IMR-90 (cell line): Measurements from ENCODE around the gene TBX3. TPM values are rescaled to one million over a fixed set of nuclear protein-coding genes. Genes with fewer than 3 reads are reported as not detected.
A peak's percentile ranks its signal among the peaks of the same experiment; 100 is the strongest.

Experiments used
- ATAC-seq: fragments of 200-7000 bp; cut with Tn5 transposase; 2 replicates; pipeline ENCODE4 v1.9.1; 2020; ENCODE audit warnings: low read depth, mild to moderate bottlenecking, moderate library complexity
- BruUV-seq: library from RNA; stranded (reverse); fragments of 400-500 nt; replicated peaks from 2 replicates; lab custom pipeline; 2021; lab: Mats Ljungman, UMichigan
- CTCF ChIA-PET: fragments of 300-600 bp; formaldehyde crosslinking; extraction: SDS; loops from one replicate; lab custom pipeline; 2021; ENCODE audit warnings: antibody characterized with exemption; lab: Yijun Ruan, JAX
- POLR2A ChIA-PET: fragments of 300-600 bp; sonication (Branson Sonifier 250); formaldehyde crosslinking; loops from one replicate; lab custom pipeline; 2022; ENCODE audit warnings: antibody characterized with exemption; ENCODE audit not compliant: unreplicated experiment; lab: Charles Lee
- DNase-seq: peaks from one replicate; pipeline ENCODE4 v3.0.0; 2013
- H2AFZ ChIP-seq: replicated peaks from 2 replicates; pipeline ENCODE3; 2013; ENCODE audit warnings: low read length, mild to moderate bottlenecking; ENCODE audit not compliant: poor library complexity
- H2AK5ac ChIP-seq: 2 replicates; pipeline ENCODE4 v1.6.1; 2013; ENCODE audit warnings: low read depth, low read length, inconsistent platforms
- H2AK9ac ChIP-seq: replicated peaks from 2 replicates; pipeline ENCODE3; 2013; ENCODE audit warnings: mild to moderate bottlenecking, low read depth, low read length, moderate library complexity; ENCODE audit not compliant: poor library complexity
- H2BK120ac ChIP-seq: 2 replicates; pipeline ENCODE4 v1.6.1; 2013; ENCODE audit warnings: low read depth, low read length, inconsistent platforms
- H2BK15ac ChIP-seq: 3 replicates; pipeline ENCODE4 v1.6.1; 2013; ENCODE audit warnings: low read depth, low read length, inconsistent platforms
- H2BK20ac ChIP-seq: 2 replicates; pipeline ENCODE4 v1.6.1; 2013; ENCODE audit warnings: low read depth, mild to moderate bottlenecking, inconsistent platforms, low read length, moderate library complexity
- H2BK5ac ChIP-seq: 2 replicates; pipeline ENCODE4 v1.6.1; 2013; ENCODE audit warnings: mild to moderate bottlenecking, low read depth, low read length, inconsistent platforms; ENCODE audit not compliant: poor library complexity, severe bottlenecking
- H3K14ac ChIP-seq: replicated peaks from 2 replicates; pipeline ENCODE4 v1.6.1; 2013; ENCODE audit warnings: low read depth, low read length, inconsistent platforms
- H3K18ac ChIP-seq: 2 replicates; pipeline ENCODE4 v1.6.1; 2013; ENCODE audit warnings: low read depth, low read length, control low read depth
- H3K23ac ChIP-seq: 2 replicates; pipeline ENCODE4 v1.6.1; 2013; ENCODE audit warnings: low read depth, low read length, inconsistent platforms
- H3K27ac ChIP-seq: 2 replicates; pipeline ENCODE4 v1.5.1; 2013; ENCODE audit warnings: mild to moderate bottlenecking, control low read depth, low read length; ENCODE audit not compliant: insufficient read depth
- H3K27me3 ChIP-seq: 2 replicates; pipeline ENCODE4 v1.6.1; 2013; ENCODE audit warnings: low read length; ENCODE audit not compliant: control insufficient read depth, insufficient read depth
- H3K36me3 ChIP-seq: 2 replicates; pipeline ENCODE4 v1.6.1; 2013; ENCODE audit warnings: low read length, mixed read lengths; ENCODE audit not compliant: control insufficient read depth, insufficient read depth
- H3K4ac ChIP-seq: 2 replicates; pipeline ENCODE4 v1.6.1; 2013; ENCODE audit warnings: low read depth, low read length, inconsistent platforms
- H3K4me1 ChIP-seq: 2 replicates; pipeline ENCODE4 v1.6.1; 2013; ENCODE audit warnings: low read length, mixed read lengths; ENCODE audit not compliant: control insufficient read depth, insufficient read depth
- H3K4me2 ChIP-seq: 2 replicates; pipeline ENCODE4 v1.6.1; 2013; ENCODE audit warnings: low read depth, mild to moderate bottlenecking, control low read depth, low read length, moderate library complexity
- H3K4me3 ChIP-seq: 2 replicates; pipeline ENCODE4 v1.5.1; 2013; ENCODE audit warnings: low read depth, mild to moderate bottlenecking, control low read depth, low read length, moderate library complexity; ENCODE audit not compliant: insufficient read depth
- H3K56ac ChIP-seq: 2 replicates; pipeline ENCODE4 v1.6.1; 2013; ENCODE audit warnings: low read length, inconsistent platforms; ENCODE audit not compliant: insufficient read depth; ENCODE audit errors: extremely low read depth
- H3K79me1 ChIP-seq, 2 experiments: 2 replicates each; pipeline ENCODE4 v1.6.1; 2013; ENCODE audit warnings: low read length in 2 of 2, inconsistent platforms in 1 of 2, low read depth in 1 of 2
- H3K9ac ChIP-seq: 2 replicates; pipeline ENCODE4 v1.6.1; 2013; ENCODE audit warnings: low read depth, low read length, control low read depth
- H3K9me1 ChIP-seq: 2 replicates; pipeline ENCODE4 v1.6.1; 2013; ENCODE audit warnings: low read length, inconsistent platforms; ENCODE audit not compliant: insufficient read depth
- H3K9me3 ChIP-seq: 2 replicates; pipeline ENCODE4 v1.6.1; 2013; ENCODE audit warnings: low read length; ENCODE audit not compliant: control insufficient read depth, insufficient read depth
- H4K20me1 ChIP-seq: 2 replicates; pipeline ENCODE4 v1.6.1; 2013; ENCODE audit warnings: low read length, inconsistent platforms; ENCODE audit not compliant: insufficient read depth
- H4K5ac ChIP-seq: 2 replicates; pipeline ENCODE4 v1.6.1; 2013; ENCODE audit warnings: mild to moderate bottlenecking, low read depth, low read length, control low read depth
- H4K8ac ChIP-seq, 2 experiments: 2 replicates each; pipeline ENCODE4 v1.6.1; 2013; ENCODE audit warnings: low read depth in 2 of 2, low read length in 2 of 2, control low read depth in 1 of 2, inconsistent platforms in 1 of 2
- H4K91ac ChIP-seq: 2 replicates; pipeline ENCODE4 v1.6.1; 2013; ENCODE audit warnings: low read depth, low read length, inconsistent platforms; ENCODE audit not compliant: insufficient read depth
- MAFK ChIP-seq: IDR thresholded peaks from 2 replicates; pipeline ENCODE4 v1.6.1; 2012; ENCODE audit warnings: low read depth, low read length, improper control_type of control experiment
- WGBS, 2 experiments: methylation state at CpG; one replicate each; pipeline versions ENCODE4 v1.1.5 to v1.1.7; 2013; ENCODE audit warnings: missing lambda C conversion rate in 2 of 2; ENCODE audit not compliant: insufficient read length in 1 of 2; ENCODE audit errors: extremely low coverage in 2 of 2; 5-methylcytosine and 5-hydroxymethylcytosine counted together
- dilution Hi-C: fragments of 300-500 bp; cut with HindIII; formaldehyde crosslinking; loops from one replicate; pipeline ENCODE4 v1.14.3; 2018; ENCODE audit warnings: low sequenced_read_pairs; ENCODE audit not compliant: unreplicated experiment
- in situ Hi-C: fragments of 300-500 bp; cut with MboI; formaldehyde crosslinking; loops from 3 replicates; pipeline ENCODE4 v1.14.3; 2019; ENCODE audit warnings: low sequenced_read_pairs, inconsistent platforms, mixed read lengths
- intact Hi-C: fragments of 100-400 bp; cut with micrococcal nuclease; formaldehyde crosslinking; loops from 2 replicates; pipeline ENCODE4 v1.10.0; 2022
- polyA plus RNA-seq, 3 experiments: library from polyadenylated mRNA; depleted of rRNA; stranded (reverse); fragments of >200 nt; gene quantifications; 2 replicates each; pipeline ENCODE4 v1.2.3, GENCODE V29; 2012; ENCODE audit warnings: low replicate concordance in 1 of 3
- total RNA-seq: library from RNA; depleted of rRNA; stranded (reverse); fragments of >200 nt; gene quantifications from 2 replicates; pipeline ENCODE4 v1.2.3, GENCODE V29; 2012
- TF ChIP-seq, protein P1 (sequence below): fragments of 150-350 bp; IDR thresholded peaks from 2 replicates; pipeline ENCODE4 v1.6.1; 2016; ENCODE audit warnings: low read depth, mild to moderate bottlenecking, low read length, moderate library complexity, borderline replicate concordance

Gene TBX3
- total and polyA plus RNA-seq, 2 of the 4 experiments (the other 2 are of a cell fraction): 15.8 to 44.9 TPM

DNA sequence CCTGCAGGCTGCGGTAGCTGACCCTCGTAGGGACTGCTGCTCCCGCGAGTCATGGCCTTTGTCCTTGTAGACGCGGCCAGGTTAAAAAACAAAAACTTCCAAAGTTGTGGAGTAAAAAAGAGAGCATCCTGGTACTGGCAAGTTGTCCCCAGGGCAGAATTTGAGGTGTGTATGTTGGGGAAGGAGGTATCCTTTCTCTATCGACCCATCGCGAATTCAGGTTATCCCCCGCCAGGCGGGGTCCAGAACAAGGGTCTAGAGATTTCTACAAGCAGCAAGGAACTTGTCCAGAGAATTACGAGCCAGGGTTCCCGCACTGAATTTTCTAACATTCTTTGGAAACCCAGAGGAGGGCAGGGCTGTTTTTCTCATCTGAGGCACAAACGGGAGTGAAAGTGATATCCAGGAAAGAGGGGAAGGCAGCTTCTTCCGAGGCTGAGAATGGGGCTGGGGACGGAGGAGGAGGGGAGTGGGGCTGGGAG is 16.3 kb downstream of the TBX3 start:
- Histone ChIP-seq H3K4me1 (peaks cover 2% of the 10 kb centered on the region), H4K8ac (peak overlapping the region; percentile 52 to 71; a peak in 3 of 4 replicates), H3K4ac (peak overlapping the region; percentile 92), H3K9me3 (no peaks in the 10 kb centered on the region), H2AK5ac (no peak overlapping the region), H2AFZ (peak overlapping the region; percentile 82), H2AK9ac (no peak overlapping the region), H2BK120ac (peak overlapping the region; percentile 95), H3K27ac (peak overlapping the region; percentile 89), H4K91ac (peak overlapping the region; percentile 87; the same call in 1 of the 2 replicates), H3K18ac (peak overlapping the region; percentile 88), H3K56ac (peak overlapping the region; percentile 54), H3K9ac (peak overlapping the region; percentile 80), H3K4me2 (peak overlapping the region; percentile 75), H2BK20ac (peak overlapping the region; percentile 91), H2BK15ac (no peak overlapping the region; the same call in 2 of the 3 replicates), H3K36me3 (peaks cover 10% of the 10 kb centered on the region), H3K14ac (peak overlapping the region; percentile 95), H4K5ac (peak overlapping the region; percentile 81; the same call in 1 of the 2 replicates), H3K27me3 (no peaks in the 10 kb centered on the region), H2BK5ac (peak overlapping the region; percentile 72), H3K9me1 (no peaks in the 10 kb centered on the region), H3K4me3 (peak overlapping the region; percentile 40), H3K23ac (peak overlapping the region; percentile 11; the same call in 1 of the 2 replicates), H3K79me1 (peaks cover 0 to 5% of the 10 kb centered on the region in 2 experiments; a peak in 1 of 4 replicates), H4K20me1 (peaks cover under 1% of the 10 kb centered on the region)
- DNase-seq (no peak), ATAC-seq (no peak)
- in situ Hi-C loops (loop anchor here (10.0 kb wide), 1 partner anchor 967 kb away; no protein-coding TSS in a partner anchor), intact Hi-C loops (loop anchor here (1.0 to 10.0 kb wide), 3 partner anchors 500 to 1086 kb away; no protein-coding TSS in a partner anchor), dilution Hi-C loops (no loop called here)
- TF ChIP-seq MAFK: no peak
- TF ChIP-seq, protein P1, sequence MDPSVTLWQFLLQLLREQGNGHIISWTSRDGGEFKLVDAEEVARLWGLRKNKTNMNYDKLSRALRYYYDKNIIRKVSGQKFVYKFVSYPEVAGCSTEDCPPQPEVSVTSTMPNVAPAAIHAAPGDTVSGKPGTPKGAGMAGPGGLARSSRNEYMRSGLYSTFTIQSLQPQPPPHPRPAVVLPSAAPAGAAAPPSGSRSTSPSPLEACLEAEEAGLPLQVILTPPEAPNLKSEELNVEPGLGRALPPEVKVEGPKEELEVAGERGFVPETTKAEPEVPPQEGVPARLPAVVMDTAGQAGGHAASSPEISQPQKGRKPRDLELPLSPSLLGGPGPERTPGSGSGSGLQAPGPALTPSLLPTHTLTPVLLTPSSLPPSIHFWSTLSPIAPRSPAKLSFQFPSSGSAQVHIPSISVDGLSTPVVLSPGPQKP: no peak
- 48% methylated on average over 6 of the region's 16 CpGs; no CpG with 5 or more reads in 1 of the 2 experiments for WGBS, 2 experiments
- ChIA-PET POLR2A (no interaction called here), CTCF (interaction anchor here (0.6 to 1.0 kb wide), 2 partner anchors 10 to 1295 kb away, joined by 3 to 4 read pairs; no protein-coding TSS in a partner anchor)
- BruUV-seq: no TSS peak
